Calu3 (cell line): Measurements from ENCODE around the gene HSPA1L. TPM values are rescaled to one million over a fixed set of nuclear protein-coding genes. Genes with fewer than 3 reads are reported as not detected.
"Not testable (repeated sequence)": the region's sequence is repeated elsewhere in the genome, so short reads cannot be mapped to it uniquely, and the experiment has no call there.

Experiments used
- Bru-seq: library from RNA; stranded (reverse); fragments of 400-500 nt; gene quantifications from one replicate; lab custom pipeline; 2021; lab: Mats Ljungman, UMichigan
- BruChase-seq, 2 experiments: library from RNA; stranded (reverse); fragments of 400-500 nt; gene quantifications; one replicate each; lab custom pipeline; 2021; lab: Mats Ljungman, UMichigan
- BruUV-seq: library from RNA; stranded (reverse); fragments of 400-500 nt; replicated peaks from 2 replicates; lab custom pipeline; 2021; lab: Mats Ljungman, UMichigan
- CTCF ChIA-PET: fragments of 300-600 bp; sonication (Branson Sonifier 250); formaldehyde crosslinking; loops from one replicate; lab custom pipeline; 2022; ENCODE audit warnings: antibody characterized with exemption; lab: Charles Lee
- DNase-seq: peaks from one replicate; pipeline ENCODE4 v3.0.0; 2022
- H3K27ac Mint-ChIP-seq: one replicate; pipeline ENCODE4 v1.8.0; 2022; ENCODE audit warnings: mixed read lengths; ENCODE audit not compliant: unreplicated experiment
- H3K27me3 Mint-ChIP-seq: one replicate; pipeline ENCODE4 v1.8.0; 2022; ENCODE audit warnings: mixed read lengths; ENCODE audit not compliant: unreplicated experiment
- H3K36me3 Mint-ChIP-seq: one replicate; pipeline ENCODE4 v1.8.0; 2022; ENCODE audit warnings: mild to moderate bottlenecking, moderate library complexity, mixed read lengths; ENCODE audit not compliant: insufficient read depth, unreplicated experiment
- H3K4me1 Mint-ChIP-seq: one replicate; pipeline ENCODE4 v1.8.0; 2022; ENCODE audit warnings: mild to moderate bottlenecking, low read depth, mixed read lengths; ENCODE audit not compliant: unreplicated experiment
- H3K4me3 Mint-ChIP-seq: one replicate; pipeline ENCODE4 v1.8.0; 2022; ENCODE audit warnings: mild to moderate bottlenecking, low read depth, moderate library complexity, mixed read lengths; ENCODE audit not compliant: unreplicated experiment
- H3K9me3 Mint-ChIP-seq: one replicate; pipeline ENCODE4 v1.8.0; 2022; ENCODE audit warnings: low read depth, mixed read lengths; ENCODE audit not compliant: unreplicated experiment
- CTCF ChIP-seq: fragments of 200-600 bp; IDR thresholded peaks from one replicate; pipeline ENCODE4 v1.8.0; 2022; ENCODE audit warnings: antibody characterized with exemption; ENCODE audit not compliant: unreplicated experiment
- intact Hi-C: fragments of 100-400 bp; cut with micrococcal nuclease; formaldehyde crosslinking; loops from one replicate; pipeline ENCODE4 v1.10.0; 2022; ENCODE audit not compliant: unreplicated experiment
- long read RNA-seq: library from polyadenylated mRNA; stranded (forward); transcript quantifications from one replicate; pipeline ENCODE4 v2.0.0, GENCODE V29; 2022
- total RNA-seq: library from RNA; stranded (reverse); gene quantifications from 2 replicates; pipeline ENCODE4 v1.2.3, GENCODE V29; 2022

HSPA1L gene
- total RNA-seq (4.2 and 4.3 TPM in 2 replicates), Bru-seq, nascent RNA (percentile 37 among the genes with signal in this experiment), BruChase-seq, experiment 1, labeled RNA remaining after a 6-hour chase (percentile 44 among the genes with signal in this experiment), BruChase-seq, experiment 2, labeled RNA remaining after a 2-hour chase (percentile 58 among the genes with signal in this experiment)
- long read RNA-seq: 0 reads

- Mint-ChIP-seq H3K4me3 (peak within 1 kb of the TSS; percentile 79), H3K4me1 (peaks cover 25% of the 10 kb centered on the region), H3K27ac (peak within 1 kb of the TSS; percentile 97), H3K36me3 (peaks cover 54% of the 10 kb centered on the region), H3K27me3 (no peaks in the 10 kb centered on the region), H3K9me3 (no peaks in the 10 kb centered on the region)
- CTCF ChIA-PET: interaction anchor here (0.5 to 2.7 kb wide), 21 partner anchors 9 to 1299 kb away, joined by 3 to 19 read pairs (median 6); partner anchors contain the start of genes ABHD16A, CLIC1, HSPA1B and LSM2
- no peak for TF ChIP-seq CTCF
- DNase-seq: peak; percentile 100
- intact Hi-C loops: no loop called here
- no TSS peak for BruUV-seq
These were observed at the start of gene HSPA1L, which contains the start of gene HSPA1A for GRCh38 chr6:31815025-31815838. TSS of gene HSPA1L (minus strand) at chr6:31815283. CDS start at chr6:31811972, 3,311 bp downstream. TSS of gene HSPA1A (plus strand) at chr6:31815543. CDS start at chr6:31815757, 214 bp downstream.

GRCh38 chr6:31864818-31865204 is 49.7 kb upstream of the HSPA1L start:
- BruUV-seq: no TSS peak
- no peak for DNase-seq
- H3K27me3 Mint-ChIP-seq: peaks cover 9% of the 10 kb centered on the region

GRCh38 chr6:31864123-31864562 is 49.1 kb upstream of the HSPA1L start:
- Mint-ChIP-seq H3K4me1 (peaks cover 19% of the 10 kb centered on the region), H3K27ac (peak overlapping the region; percentile 96), H3K4me3 (peak overlapping the region; percentile 85), H3K36me3 (peaks cover 65% of the 10 kb centered on the region)
- TF ChIP-seq CTCF: peak; percentile 26
- BruUV-seq, H3K9me3 Mint-ChIP-seq, DNase-seq, H3K27me3 Mint-ChIP-seq: not testable (repeated sequence)
- CTCF ChIA-PET: interaction anchor here (0.6 to 0.9 kb wide), 2 partner anchors 94 to 1375 kb away, joined by 3 to 4 read pairs; no protein-coding TSS in a partner anchor
- intact Hi-C loops: loop anchor here (5.0 kb wide), 1 partner anchor 87 kb away; the partner anchor contains the start of gene VWA7

More at GRCh38 chr6:31864818-31865204, 49.7 kb upstream of the HSPA1L start:
- Mint-ChIP-seq H3K9me3 (no peaks in the 10 kb centered on the region), H3K27ac (no peak overlapping the region), H3K36me3 (peaks cover 65% of the 10 kb centered on the region), H3K4me1 (peaks cover 19% of the 10 kb centered on the region), H3K4me3 (no peak overlapping the region)
- intact Hi-C loops: loop anchor here (5.0 kb wide), 1 partner anchor 88 kb away; the partner anchor contains the start of gene VWA7
- TF ChIP-seq CTCF: no peak
- CTCF ChIA-PET: no interaction called here
